OCI-LY3 (cell line): ENCODE measurements around the gene EPHA2.

ENCODE experiments used
- H2AFZ ChIP-seq: fragments of 200-600, 300-600 bp; shearing (Covaris generic); 2 replicates; pipeline ENCODE4 v1.6.0; 2014; ENCODE audit warnings: antibody characterized with exemption, low read depth, low read length
- H3K27ac ChIP-seq: fragments of 200-600, 300-600 bp; sonication (generic); 2 replicates; pipeline ENCODE4 v1.5.1; 2014; ENCODE audit warnings: mild to moderate bottlenecking, low read length, moderate library complexity, mixed read lengths
- H3K27me3 ChIP-seq: fragments of 200-600, 300-600 bp; sonication (generic); 2 replicates; pipeline ENCODE4 v1.6.1; 2014; ENCODE audit warnings: low read depth, low read length, mixed read lengths
- H3K36me3 ChIP-seq: fragments of 200-600, 300-600 bp; sonication (generic); replicated peaks from 2 replicates; pipeline ENCODE3; 2014; ENCODE audit warnings: low read depth, low read length, mixed read lengths
- H3K4me1 ChIP-seq: fragments of 300-600, 200-600 bp; sonication (generic); 2 replicates; pipeline ENCODE4 v1.6.1; 2014; ENCODE audit warnings: low read length, mixed read lengths
- H3K4me2 ChIP-seq: fragments of 200-600, 300-600 bp; sonication (generic); 2 replicates; pipeline ENCODE4 v1.6.1; 2014; ENCODE audit warnings: low read length, mixed read lengths
- H3K4me3 ChIP-seq: fragments of 300-600, 200-600 bp; sonication (generic); 2 replicates; pipeline ENCODE4 v1.5.1; 2014; ENCODE audit warnings: antibody characterized with exemption, mild to moderate bottlenecking, low read length, moderate library complexity
- H3K79me2 ChIP-seq: fragments of 300-600, 200-600 bp; shearing (Covaris generic); 2 replicates; pipeline ENCODE4 v1.6.1; 2014; ENCODE audit warnings: mild to moderate bottlenecking, low read length, mixed read lengths
- H3K9ac ChIP-seq: fragments of 300-600, 200-600 bp; shearing (Covaris generic); 2 replicates; pipeline ENCODE4 v1.6.0; 2014; ENCODE audit warnings: mild to moderate bottlenecking, low read length, moderate library complexity
- H3K9me3 ChIP-seq: fragments of 200-600, 300-600 bp; shearing (Covaris generic); 2 replicates; pipeline ENCODE4 v1.6.1; 2014; ENCODE audit warnings: low read length, mixed read lengths; ENCODE audit not compliant: insufficient read depth
- H4K20me1 ChIP-seq: fragments of 200-600, 300-600 bp; sonication (generic); 2 replicates; pipeline ENCODE4 v1.6.1; 2016; ENCODE audit warnings: low read length, mixed read lengths; ENCODE audit not compliant: insufficient read depth
- EZH2phosphoT487 ChIP-seq: fragments of 200-600 bp; shearing (Covaris generic); IDR thresholded peaks from 2 replicates; pipeline ENCODE4 v1.6.1; 2018; ENCODE audit warnings: antibody characterized with exemption, mixed run types, low read depth
- TF ChIP-seq, protein P1 (sequence below): fragments of 200-600, 300-600 bp; sonication (generic); IDR thresholded peaks from 2 replicates; pipeline ENCODE4 v1.5.1; 2014; ENCODE audit warnings: antibody characterized with exemption, low read length, low read depth

EPHA2 gene

DNA sequence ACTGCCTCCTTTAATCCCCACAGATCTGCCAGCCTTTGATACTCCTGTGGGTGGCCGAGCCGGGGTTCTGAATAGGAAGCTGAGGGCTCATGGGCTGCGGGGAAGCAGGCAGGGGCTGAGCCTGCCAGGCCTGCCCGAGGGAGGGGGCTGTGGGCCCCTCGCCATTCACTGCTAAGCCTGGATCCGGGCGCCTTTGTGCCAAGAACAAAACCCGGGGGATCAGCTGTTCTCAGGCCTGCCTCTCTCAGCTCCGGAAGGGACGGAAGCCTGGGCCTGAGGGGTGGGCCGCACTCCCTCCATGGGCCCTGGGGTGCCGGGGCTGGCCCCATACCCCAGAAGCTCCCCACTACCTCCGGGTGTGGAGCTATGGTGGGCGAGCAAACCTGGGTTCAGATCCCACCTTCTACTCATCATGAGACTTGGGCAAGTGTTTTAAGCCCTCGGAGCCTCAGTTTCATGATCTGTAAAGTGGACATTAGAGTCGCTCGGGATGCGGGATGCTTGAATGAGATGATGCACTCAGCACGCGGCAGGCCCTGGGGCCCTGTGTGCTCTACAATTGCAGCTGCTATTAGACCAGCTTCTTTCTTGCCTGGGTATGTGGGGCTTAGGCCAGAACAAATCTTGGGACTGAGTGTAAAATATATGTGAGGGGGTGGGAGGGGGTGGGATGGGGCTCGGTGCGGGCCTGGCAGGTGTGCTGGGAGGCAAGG lies 19.2 kb upstream of the EPHA2 start:
- TF ChIP-seq EZH2phosphoT487, result no peak
- TF ChIP-seq, protein P1, sequence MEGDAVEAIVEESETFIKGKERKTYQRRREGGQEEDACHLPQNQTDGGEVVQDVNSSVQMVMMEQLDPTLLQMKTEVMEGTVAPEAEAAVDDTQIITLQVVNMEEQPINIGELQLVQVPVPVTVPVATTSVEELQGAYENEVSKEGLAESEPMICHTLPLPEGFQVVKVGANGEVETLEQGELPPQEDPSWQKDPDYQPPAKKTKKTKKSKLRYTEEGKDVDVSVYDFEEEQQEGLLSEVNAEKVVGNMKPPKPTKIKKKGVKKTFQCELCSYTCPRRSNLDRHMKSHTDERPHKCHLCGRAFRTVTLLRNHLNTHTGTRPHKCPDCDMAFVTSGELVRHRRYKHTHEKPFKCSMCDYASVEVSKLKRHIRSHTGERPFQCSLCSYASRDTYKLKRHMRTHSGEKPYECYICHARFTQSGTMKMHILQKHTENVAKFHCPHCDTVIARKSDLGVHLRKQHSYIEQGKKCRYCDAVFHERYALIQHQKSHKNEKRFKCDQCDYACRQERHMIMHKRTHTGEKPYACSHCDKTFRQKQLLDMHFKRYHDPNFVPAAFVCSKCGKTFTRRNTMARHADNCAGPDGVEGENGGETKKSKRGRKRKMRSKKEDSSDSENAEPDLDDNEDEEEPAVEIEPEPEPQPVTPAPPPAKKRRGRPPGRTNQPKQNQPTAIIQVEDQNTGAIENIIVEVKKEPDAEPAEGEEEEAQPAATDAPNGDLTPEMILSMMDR, result no peak
- Histone ChIP-seq H3K27ac (no peak overlapping the region), H3K27me3 (no peaks in the 10 kb centered on the region), H4K20me1 (no peaks in the 10 kb centered on the region), H3K9me3 (no peaks in the 10 kb centered on the region), H3K79me2 (no peaks in the 10 kb centered on the region), H3K4me1 (no peaks in the 10 kb centered on the region), H3K4me2 (no peak overlapping the region), H3K9ac (no peak overlapping the region), H3K4me3 (no peak overlapping the region), H3K36me3 (no peaks in the 10 kb centered on the region), H2AFZ (no peak overlapping the region)

DNA sequence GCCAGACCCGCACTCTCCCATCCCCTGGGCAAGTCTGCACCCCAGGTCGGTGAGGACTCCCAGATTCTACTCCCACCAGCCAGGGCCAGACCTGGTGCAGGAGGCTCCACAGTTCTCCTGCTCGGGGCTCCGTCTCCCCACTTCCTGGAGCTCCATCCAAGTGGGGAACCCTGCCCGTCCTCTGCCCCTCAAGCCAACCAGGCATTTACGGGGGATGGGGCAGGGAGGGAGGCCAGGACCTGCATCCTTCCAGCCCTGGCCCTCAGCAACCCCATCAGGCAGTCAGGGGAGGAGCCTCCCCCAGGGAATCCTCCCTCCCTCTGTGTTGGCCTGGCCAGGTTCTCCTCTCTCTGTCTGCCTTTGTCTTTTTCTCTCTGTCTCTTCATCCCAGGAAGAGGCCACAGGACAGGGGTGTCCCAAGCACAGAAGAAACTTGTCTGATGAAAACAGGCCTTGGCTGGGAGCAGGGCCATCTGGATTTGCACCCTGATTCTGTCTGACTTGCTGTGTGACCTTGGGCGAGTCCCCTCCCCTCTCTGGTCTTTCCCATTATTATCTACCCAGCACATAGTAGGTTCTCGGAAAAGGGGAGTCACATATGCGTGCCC lies 18.5 kb upstream of the EPHA2 start:
- Histone ChIP-seq H3K4me2 (no peak overlapping the region), H3K4me1 (no peaks in the 10 kb centered on the region; the same call in 1 of the 2 replicates), H3K9ac (no peak overlapping the region), H2AFZ (no peak overlapping the region), H3K27ac (no peak overlapping the region), H3K9me3 (no peaks in the 10 kb centered on the region), H3K79me2 (no peaks in the 10 kb centered on the region), H3K36me3 (no peaks in the 10 kb centered on the region), H3K27me3 (no peaks in the 10 kb centered on the region), H3K4me3 (no peak overlapping the region), H4K20me1 (no peaks in the 10 kb centered on the region)
- TF ChIP-seq, protein P1, result no peak
- TF ChIP-seq EZH2phosphoT487, result no peak

DNA sequence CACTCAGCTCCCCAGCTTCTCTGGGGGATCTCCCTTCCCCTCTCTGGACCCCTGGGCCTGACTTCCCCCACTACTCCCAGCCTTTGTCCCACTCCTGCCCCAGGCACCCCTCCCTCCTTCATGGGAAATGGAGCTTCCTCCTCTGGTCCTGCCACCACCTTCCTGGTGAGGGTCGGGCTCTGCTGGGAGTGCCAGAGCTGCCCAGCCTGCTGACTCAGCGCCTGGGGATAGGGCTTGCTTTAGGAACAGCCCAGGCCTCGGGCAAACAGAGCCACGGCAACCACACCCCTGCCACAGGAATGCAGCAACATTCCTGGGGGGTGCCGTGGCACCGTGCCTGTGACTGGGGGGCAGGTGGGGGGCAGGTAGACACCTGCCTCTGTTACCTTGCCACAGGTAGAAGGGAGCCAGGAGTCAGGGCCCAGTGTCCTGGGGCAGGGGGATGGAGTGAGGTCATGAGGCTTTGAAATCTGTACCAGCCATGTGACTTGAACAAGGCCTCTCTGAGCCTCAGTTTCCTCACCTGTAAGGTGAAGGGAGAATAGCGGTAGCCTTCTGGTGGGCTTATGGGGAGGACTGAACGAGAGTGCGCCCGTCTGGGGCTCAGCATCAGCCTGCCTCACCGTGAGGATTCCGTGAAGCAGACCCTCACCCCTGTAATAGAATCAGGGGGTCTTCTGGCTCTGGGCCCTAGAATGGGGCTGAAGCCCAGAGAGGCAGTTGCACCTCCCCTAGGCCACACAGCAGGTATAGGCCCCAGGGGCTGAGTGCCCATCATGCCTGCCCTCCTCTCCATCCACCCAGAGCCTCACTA lies 17.8 kb upstream of the EPHA2 start:
- no peak overlapping the region for H3K27ac ChIP-seq
- no peaks in the 10 kb centered on the region for H3K27me3 ChIP-seq
- no peak overlapping the region for H2AFZ ChIP-seq
- H3K4me2 ChIP-seq, result no peak overlapping the region
- H4K20me1 ChIP-seq, result no peaks in the 10 kb centered on the region
- no peaks in the 10 kb centered on the region for H3K36me3 ChIP-seq
- H3K79me2 ChIP-seq, result no peaks in the 10 kb centered on the region
- no peaks in the 10 kb centered on the region for H3K9me3 ChIP-seq
- TF ChIP-seq, protein P1, result no peak
- peaks cover 5% of the 10 kb centered on the region for H3K4me1 ChIP-seq
- H3K9ac ChIP-seq, result no peak overlapping the region
- H3K4me3 ChIP-seq, result no peak overlapping the region

DNA sequence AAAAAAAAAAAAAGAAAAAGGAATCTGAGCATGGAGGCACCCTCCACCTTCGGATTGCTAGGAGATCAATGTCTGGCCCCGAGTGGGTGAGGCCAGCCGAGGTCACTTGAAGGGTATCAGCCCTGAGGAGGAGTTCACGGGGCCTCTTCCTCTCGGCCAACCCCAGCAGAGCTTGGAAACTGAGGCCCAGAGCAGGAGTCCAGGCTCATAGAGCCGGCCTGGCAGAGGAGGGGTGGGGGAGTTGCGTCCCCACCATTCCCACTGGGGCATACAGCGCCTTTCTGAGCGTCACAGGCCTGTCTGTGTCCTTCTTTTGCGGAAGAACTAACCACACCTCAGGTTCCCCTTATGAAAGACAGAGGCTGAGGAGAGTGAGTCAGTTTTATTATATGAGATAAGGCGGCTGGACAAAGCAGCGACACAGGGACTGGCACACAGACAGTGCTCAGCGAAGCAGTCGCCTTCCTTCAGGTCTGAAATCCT lies 17.1 kb upstream of the EPHA2 start:
- Histone ChIP-seq H2AFZ (no peak overlapping the region), H3K27me3 (no peaks in the 10 kb centered on the region), H3K27ac (no peak overlapping the region), H4K20me1 (no peaks in the 10 kb centered on the region), H3K4me2 (no peak overlapping the region), H3K9ac (no peak overlapping the region), H3K4me1 (peaks cover 10% of the 10 kb centered on the region), H3K9me3 (no peaks in the 10 kb centered on the region), H3K4me3 (no peak overlapping the region), H3K79me2 (no peaks in the 10 kb centered on the region), H3K36me3 (no peaks in the 10 kb centered on the region)
- TF ChIP-seq, protein P1, result no peak
- TF ChIP-seq EZH2phosphoT487, result no peak
